ENCODE measurements around the gene LRFN2. TPM values are rescaled to one million over a fixed set of nuclear protein-coding genes. Genes with fewer than 3 reads are reported as not detected.

LRFN2 gene
- total and polyA plus RNA-seq, 2 of the 8 experiments (the other 6 are each of a cell fraction or from before 2014, with no cell fraction given) = 2.3 TPM

DNA sequence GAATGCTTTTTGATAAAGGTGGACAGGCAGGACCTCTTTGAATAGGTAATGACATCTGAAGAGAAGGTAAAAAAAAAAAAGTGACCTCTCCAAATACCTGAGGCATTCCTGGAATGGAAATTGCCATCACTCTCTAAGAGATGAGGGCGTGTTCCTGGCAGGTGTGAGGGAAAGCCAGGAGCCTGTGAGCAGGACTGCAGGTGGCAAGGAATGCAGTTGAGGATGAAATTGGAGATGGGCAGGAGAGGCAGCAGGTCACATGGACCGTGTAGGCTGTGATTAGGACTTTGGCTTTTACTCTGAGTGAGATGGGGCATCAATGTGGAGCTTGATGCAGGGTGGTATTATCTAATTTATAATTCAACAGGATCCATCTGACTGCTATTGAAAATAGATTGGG, 227.4 kb downstream of the LRFN2 start (continued):
- TF ChIP-seq NRF1 (IDR thresholded peaks at IDR 0.05; ENCODE audit: low read depth, low read length) = no peak

All from H1 (cell line).